Activated CD8-positive, alpha-beta memory T cell treated with anti-CD3 and anti-CD28 coated beads for 4 hours (primary cell): ENCODE results near the gene HLCS.
"Not testable (repeated sequence)": the region's sequence is repeated elsewhere in the genome, so short reads cannot be mapped to it uniquely, and the experiment has no call there.

Experiments
- DNase-seq, 2 donors: peaks; one replicate each; pipeline ENCODE4 v3.0.0-alpha.2; 2020; ENCODE audit warnings: low read depth in 2 of 2

Gene HLCS

GRCh38 chr21:36966066-36966820 is at the start of gene HLCS:
TSS of gene HLCS (minus strand) at chr21:36966669. CDS start at chr21:36966638, 31 bp downstream.
- DNase-seq = peak; percentile 48 to 59

GRCh38 chr21:37009740-37010341 is 43.4 kb upstream of the HLCS start:
- peak; percentile 47 to 51 for DNase-seq

GRCh38 chr21:37008724-37009123 is 42.3 kb upstream of the HLCS start:
- no peak for DNase-seq

DNA sequence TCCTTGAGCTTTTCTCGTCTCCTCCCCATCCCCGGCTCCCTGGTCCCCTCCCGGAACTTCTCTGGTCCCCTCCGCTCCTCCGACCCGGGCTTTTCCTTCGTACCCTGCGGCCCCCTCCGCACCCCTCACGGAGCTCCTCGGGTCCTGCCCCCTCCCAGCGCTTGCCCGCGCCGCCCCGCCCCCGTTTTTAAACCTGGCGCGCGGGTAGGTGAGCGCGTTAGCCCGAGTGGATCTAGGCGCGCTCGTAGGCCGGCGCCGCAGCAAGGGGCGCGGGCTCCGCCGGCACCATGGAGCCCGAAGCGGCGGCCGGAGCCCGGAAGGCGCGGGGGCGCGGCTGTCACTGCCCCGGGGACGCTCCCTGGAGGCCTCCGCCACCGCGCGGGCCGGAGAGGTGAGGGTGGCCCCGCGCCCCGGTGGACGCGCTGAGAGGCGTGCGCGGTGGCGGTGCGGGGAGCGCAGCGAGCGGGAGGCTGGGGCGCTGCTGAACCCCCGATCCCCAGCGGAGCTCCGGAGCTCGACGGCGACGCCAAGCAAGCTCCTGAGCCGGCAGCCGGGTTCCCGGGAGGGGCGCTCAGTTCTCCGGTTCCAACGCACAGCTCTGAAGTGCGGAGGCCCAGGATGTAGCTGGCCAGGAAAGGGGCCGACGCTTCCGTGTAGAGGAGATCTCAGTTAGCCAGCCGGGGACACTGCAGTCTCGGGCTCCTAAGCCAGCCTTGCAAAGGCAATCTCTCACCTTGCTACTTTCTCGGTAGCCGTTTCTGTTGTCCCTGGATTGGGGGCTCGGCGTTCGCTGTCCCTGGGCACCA is 40.2 kb upstream of the HLCS start, which contains the start of gene RIPPLY3:
TSS of gene RIPPLY3 (plus strand) at position 217 of the 806 bp plus-strand sequence. CDS start at position 288, 71 bp downstream.
- DNase-seq = no peak

- no peak for DNase-seq
These were observed 39.3 kb upstream of the HLCS start for GRCh38 chr21:37005548-37006485.

DNA sequence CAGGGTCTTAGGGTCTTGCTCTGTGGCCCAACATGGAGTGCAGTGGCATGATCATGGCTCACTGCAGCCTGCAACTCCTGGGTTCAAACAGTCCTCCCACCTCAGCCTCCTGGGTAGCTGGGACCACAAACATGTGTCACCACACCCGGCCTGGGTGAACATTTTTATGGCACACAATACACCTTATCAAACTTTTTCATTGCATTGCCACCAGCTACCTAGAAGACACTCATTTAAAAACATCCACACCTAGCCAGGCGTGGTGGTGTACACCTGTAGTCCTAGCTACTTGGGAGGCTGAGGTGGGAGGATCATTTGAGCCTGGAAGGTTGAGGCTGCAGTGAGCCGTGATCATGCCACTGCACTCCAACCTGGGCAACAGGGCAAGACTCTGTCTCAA is 37.4 kb upstream of the HLCS start:
- not testable (repeated sequence) for DNase-seq

DNA sequence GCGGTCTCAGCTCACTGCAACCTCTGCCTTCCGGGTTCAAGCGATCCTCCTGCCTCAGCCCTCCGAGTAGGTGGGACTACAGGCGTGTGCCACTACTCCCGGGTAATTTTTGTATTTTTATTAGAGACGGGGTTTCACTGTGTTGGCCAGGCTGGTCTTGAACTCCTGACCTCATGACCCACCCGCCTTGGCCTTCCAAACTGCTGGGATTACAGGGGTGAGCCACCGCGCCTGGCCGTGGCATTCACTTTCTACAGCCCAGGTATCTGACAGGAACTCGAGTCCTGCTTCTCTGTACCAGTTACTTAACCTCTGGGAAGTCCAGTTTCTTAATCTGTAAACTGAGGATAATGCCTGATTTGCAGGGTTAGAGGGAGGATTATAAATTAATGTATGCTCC is 36.4 kb upstream of the HLCS start:
- DNase-seq = not testable (repeated sequence)

- DNase-seq = no peak
These were observed 35.0 kb upstream of the HLCS start for GRCh38 chr21:37001441-37001840.

GRCh38 chr21:37000381-37000780 is 33.9 kb upstream of the HLCS start:
- no peak for DNase-seq

- no peak for DNase-seq
These were observed 32.8 kb upstream of the HLCS start for GRCh38 chr21:36999131-36999898.

- not testable (repeated sequence) for DNase-seq
These were observed 28.8 kb upstream of the HLCS start for GRCh38 chr21:36995285-36995684.

DNA sequence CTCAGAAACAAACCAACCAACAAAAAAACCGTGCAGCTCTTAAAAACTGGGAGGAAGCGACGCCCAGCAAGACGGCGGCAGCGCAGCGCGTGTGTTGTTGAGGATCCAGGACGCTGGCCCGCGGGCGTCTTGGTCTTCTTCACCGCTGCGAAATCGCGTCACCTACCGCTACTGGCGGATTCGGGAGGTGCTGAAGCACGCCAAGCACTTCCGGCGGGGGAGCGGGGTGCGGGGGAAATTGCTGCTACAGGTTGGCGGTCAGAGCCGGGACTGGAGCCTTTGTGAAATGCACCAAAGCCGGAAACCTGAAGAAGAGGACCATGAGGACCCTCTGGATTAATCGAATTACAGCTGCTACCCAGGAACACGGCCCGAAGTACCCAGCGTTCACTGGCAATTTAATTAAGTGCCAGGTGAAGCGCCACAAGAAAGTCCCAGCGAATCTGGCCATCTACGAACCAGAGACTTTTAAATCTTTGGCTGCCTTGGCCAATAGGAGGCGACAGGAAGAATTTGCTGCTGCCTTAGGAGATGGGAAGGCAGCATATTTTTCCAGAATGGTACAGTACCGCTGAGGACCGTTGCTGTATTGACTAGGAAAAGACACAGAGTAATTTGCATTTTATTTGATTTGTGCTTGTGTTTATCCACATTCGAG is 28.2 kb upstream of the HLCS start:
- no peak for DNase-seq

DNA sequence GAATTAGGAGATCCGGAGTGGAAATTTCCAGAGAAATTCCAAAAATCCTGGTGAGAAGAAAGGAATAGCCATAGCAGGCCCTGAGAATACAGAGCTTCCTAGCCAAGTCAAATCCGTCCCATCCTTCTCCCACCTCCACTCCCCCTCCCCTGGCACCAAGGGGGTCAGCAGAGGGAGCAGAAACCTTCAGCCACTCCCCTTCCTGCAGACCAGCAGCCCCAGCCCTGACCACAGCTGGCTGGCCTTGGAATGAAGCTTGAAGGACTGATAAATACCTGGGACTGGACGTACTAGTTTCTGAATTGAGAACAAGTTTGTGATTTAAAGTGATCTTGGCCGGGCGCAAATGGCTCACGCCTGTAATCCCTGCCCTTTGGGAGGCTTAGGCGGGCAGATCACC is 26.2 kb upstream of the HLCS start:
- DNase-seq = no peak

- DNase-seq = no peak
These were observed 24.2 kb upstream of the HLCS start for GRCh38 chr21:36990508-36991205.

DNA sequence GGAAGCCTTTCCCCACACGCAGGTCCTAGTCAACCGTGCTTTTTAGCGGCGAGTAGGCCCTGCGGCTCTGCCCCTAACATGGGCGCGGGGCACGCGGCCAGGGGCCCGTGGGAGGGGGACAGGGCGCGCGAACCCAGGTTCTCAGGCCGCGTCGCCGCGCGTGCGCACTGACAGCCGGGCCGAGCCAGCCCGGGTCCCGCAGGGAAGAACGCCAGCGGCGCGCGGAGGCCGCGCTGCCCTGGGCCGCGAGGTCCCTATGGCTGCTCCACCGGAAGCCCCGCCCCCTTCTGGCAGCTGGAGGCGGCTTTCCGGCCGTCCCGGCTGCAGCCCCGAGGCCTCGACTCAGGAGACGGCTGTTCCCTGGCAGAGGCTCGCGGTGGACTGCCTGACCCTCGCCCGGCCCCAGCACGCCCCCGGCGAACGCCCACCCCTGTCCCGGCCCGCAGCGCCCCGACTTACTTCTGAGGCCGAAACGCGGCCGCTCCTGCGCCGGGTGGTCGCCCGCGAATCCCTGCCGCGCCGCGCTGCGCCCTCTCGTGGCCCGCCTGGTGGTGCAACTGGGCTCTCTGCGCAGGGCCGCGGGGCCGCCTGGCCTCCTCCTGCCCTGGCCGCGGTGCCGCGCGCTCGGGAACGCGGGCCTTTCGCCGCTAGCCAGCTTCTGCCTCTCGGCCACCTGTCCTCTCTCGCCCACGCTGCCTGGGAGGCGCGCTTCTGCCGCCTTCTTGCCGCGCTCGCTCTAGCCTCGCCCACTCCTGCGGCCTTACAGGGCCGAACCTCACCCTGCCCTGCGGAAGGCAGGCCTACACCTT is 23.4 kb upstream of the HLCS start:
- DNase-seq = peak; percentile 71 to 74

GRCh38 chr21:36989199-36989698 is 22.8 kb upstream of the HLCS start:
- DNase-seq = not testable (repeated sequence)

GRCh38 chr21:36988536-36988935 is 22.1 kb upstream of the HLCS start:
- no peak for DNase-seq

DNA sequence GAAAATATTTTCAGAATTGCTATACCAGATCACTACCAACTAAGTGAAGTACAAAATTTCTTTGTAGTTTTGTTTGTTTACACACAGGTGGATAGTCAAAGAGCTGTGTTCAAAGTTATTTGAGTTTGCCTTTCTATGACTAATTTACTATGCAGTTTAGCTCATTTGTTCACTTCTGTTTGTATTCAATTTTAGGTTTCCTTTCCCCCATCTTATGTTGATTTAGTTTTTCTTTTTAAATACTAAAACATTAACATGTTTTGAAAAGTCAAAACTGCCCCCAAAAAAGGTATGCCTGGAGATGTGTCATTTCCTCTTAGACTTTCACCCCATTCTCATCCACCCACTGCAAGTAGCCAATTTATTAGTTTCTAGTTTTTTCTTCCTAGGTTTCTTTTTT is 21.4 kb upstream of the HLCS start:
- no peak for DNase-seq
